HL-60 (cell line): ENCODE results near the gene PITHD1.

Experiments
- CTCF ChIP-seq: IDR thresholded peaks from one replicate; pipeline ENCODE4 v1.5.1; 2011; ENCODE audit warnings: low read length, control low read depth, inconsistent platforms; ENCODE audit not compliant: insufficient read depth
- GABPA ChIP-seq: IDR thresholded peaks from 2 replicates; pipeline ENCODE4 v1.6.1; 2012; ENCODE audit warnings: low read depth
- POLR2AphosphoS5 ChIP-seq: IDR thresholded peaks from 2 replicates; pipeline ENCODE4 v1.6.1; 2012; ENCODE audit warnings: low read depth
- REST ChIP-seq: IDR thresholded peaks from 2 replicates; pipeline ENCODE4 v1.6.1; 2012; ENCODE audit warnings: low read depth; ENCODE audit not compliant: insufficient replicate concordance
- SPI1 ChIP-seq: IDR thresholded peaks from 2 replicates; pipeline ENCODE4 v1.6.1; 2012; ENCODE audit warnings: low read depth, mild to moderate bottlenecking, borderline replicate concordance

DNA sequence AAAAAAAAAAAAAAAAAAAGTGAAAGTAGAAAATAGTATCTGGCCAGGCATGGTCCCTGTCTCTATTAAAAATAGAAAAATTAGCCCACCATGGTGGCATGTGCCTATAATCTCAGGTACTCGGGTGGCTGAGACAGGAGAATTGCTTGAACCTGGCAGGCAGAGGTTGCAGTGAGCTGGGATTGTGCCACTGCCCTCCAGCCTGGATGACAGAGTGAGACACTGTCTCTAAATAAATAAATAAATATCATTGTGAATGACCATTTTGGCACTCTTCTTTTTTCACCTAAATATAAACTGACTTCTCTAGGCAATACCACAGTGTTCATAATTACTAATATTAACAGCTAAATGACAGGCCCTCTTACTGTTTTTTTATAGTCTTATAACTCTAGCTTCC lies 20.4 kb upstream of the PITHD1 start:
- TF ChIP-seq CTCF, result no peak
- TF ChIP-seq GABPA, result no peak
- TF ChIP-seq REST, result no peak
- TF ChIP-seq SPI1, result no peak
- no peak for TF ChIP-seq POLR2AphosphoS5
